GM18861 (cell line): Measurements from ENCODE around the gene GATAD2A.

Experiments used
- ATAC-seq: cut with Tn5 transposase; IDR thresholded peaks from one replicate; pipeline ENCODE4 v1.9.1; 2021; ENCODE audit not compliant: unreplicated experiment

GATAD2A gene

GRCh38 chr19:19421299-19421696 lies 15.8 kb downstream of the GATAD2A start:
- ATAC-seq: no peak

GRCh38 chr19:19422156-19422555 lies 16.7 kb downstream of the GATAD2A start:
- ATAC-seq: no peak

- no peak for ATAC-seq
Measured at GRCh38 chr19:19423322-19423721, 17.8 kb downstream of the GATAD2A start.

- ATAC-seq: no peak
Measured at GRCh38 chr19:19425170-19425875, 19.8 kb downstream of the GATAD2A start.

GRCh38 chr19:19426216-19426615 lies 20.7 kb downstream of the GATAD2A start:
- no peak for ATAC-seq

GRCh38 chr19:19426799-19427198 lies 21.3 kb downstream of the GATAD2A start:
- ATAC-seq: no peak

GRCh38 chr19:19427302-19427701 lies 21.8 kb downstream of the GATAD2A start:
- no peak for ATAC-seq

- ATAC-seq: no peak
Measured at GRCh38 chr19:19427944-19428343, 22.5 kb downstream of the GATAD2A start.

GRCh38 chr19:19428746-19429145 lies 23.3 kb downstream of the GATAD2A start:
- ATAC-seq: no peak

GRCh38 chr19:19429361-19429760 lies 23.9 kb downstream of the GATAD2A start:
- ATAC-seq: no peak

- no peak for ATAC-seq
Measured at GRCh38 chr19:19432732-19433131, 27.3 kb downstream of the GATAD2A start.

- no peak for ATAC-seq
Measured at GRCh38 chr19:19433666-19434213, 28.3 kb downstream of the GATAD2A start.

- no peak for ATAC-seq
Measured at GRCh38 chr19:19434483-19435045, 29.1 kb downstream of the GATAD2A start.

- no peak for ATAC-seq
Measured at GRCh38 chr19:19436137-19436691, 30.7 kb downstream of the GATAD2A start.

GRCh38 chr19:19438366-19439175 lies 33.1 kb downstream of the GATAD2A start:
- ATAC-seq: no peak

- ATAC-seq: no peak
Measured at GRCh38 chr19:19439176-19439482, 33.7 kb downstream of the GATAD2A start.

- no peak for ATAC-seq
Measured at GRCh38 chr19:19443283-19443682, 37.8 kb downstream of the GATAD2A start.

GRCh38 chr19:19443902-19444680 lies 38.6 kb downstream of the GATAD2A start:
- no peak for ATAC-seq

GRCh38 chr19:19444681-19445155 lies 39.2 kb downstream of the GATAD2A start:
- ATAC-seq: no peak

GRCh38 chr19:19445288-19445687 lies 39.8 kb downstream of the GATAD2A start:
- ATAC-seq: no peak

- ATAC-seq: no peak
Measured at GRCh38 chr19:19445911-19446361, 40.5 kb downstream of the GATAD2A start.
